IPS DF 4.7 (cell line): ENCODE measurements around the gene RFX3.

Experiments
- DNase-seq: peaks from one replicate; pipeline ENCODE4 v3.0.0-alpha.2; 2013; ENCODE audit warnings: low spot score; ENCODE audit errors: extremely low read depth

Gene RFX3

DNA sequence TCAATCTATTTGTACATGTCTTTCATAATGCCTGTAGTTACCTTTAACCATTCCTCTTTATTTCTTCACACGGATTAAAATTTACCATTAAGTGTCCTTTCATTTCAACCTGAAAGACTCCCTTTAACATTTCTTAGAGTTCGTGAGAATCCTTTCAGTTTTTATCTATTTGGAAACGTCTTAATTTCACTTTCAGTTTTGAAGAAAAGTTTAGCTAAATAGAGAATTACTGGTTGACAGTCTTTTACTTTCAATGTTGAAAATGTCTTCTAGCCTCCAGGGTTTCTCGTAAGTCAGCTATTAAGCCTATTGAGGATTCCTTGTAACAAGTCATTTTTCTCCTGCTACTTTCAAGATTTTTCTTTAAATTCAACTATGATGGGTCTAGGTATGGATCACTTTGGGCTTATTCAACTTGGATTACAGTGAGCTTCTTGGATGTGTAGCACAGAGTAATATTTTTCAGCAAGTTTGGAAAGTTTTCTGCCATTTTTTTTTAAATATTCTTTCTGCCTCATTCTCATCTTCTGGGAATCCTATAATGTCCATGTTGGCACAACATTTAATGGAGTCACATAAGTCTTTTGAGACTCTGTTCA is 48.5 kb downstream of the RFX3 start:
- DNase-seq, result no peak

DNA sequence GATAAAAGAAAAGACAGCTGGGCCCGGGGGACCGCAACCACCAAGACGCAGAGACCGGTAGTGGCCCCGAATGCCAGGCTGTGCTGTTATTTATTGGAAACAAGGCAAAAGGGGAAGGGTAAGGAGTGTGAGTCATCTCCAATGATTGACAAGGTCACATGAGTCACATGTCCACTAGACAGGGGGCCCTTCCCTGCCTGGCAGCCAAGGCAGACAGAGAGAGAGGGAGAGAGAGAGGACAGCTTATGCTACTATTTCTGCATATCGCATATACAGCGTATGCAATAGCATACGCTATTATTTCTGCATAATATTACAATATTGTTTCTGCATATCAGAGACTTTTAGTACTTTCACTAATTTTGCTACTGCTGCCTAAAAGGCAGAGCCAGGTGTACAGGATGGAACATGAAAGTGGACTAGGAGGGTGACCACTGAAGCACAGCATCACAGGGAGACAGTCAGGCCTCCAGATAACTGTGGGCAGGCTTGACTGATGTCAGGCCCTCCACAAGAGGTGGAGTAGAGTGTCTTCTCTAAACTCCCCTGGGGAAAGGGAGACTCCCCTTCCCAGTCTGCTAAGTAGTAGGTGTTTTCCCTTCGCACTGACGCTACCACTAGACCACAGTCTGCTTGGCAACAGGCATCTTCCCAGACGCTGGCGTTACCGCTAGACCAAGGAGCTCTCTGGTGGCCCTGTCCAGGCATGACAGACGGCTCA is 50.3 kb downstream of the RFX3 start:
- DNase-seq, result no peak

DNA sequence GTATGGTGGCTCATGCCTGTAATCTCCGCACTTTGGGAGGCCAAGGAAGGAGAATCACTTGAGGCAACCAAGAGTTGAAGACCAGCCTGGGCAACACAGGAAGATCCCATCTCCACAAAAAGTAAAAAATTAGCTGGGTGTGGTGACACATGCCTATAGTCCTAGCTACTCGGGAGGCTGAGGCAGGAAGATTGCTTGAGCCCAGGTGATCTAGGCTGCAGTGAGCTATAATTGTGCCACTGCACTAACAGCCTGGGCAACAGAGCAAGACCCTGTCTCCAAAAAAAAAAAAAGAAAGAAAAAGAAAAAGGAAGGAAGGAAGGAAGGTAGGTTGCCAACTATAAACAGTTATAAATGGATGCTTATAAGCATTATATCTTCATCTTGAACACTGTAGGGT is 51.0 kb downstream of the RFX3 start:
- DNase-seq, result no peak

DNA sequence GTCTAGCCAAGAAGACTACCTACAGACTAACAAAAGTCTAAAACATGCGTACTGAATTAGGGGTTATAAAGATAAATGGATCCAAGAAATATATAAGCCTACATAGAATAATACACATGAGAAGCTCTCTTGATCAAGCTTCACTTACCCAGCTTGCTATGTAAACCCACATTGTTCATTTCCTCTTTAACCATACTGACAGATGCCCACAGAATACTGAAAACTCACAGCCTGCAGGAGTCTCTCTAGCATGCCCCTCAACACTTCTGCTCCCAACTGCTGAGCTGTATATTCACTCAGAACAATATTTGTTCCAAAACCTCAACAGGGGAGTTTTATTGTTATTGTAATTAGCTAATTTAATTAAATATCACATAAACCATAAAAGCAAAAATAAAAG is 52.4 kb downstream of the RFX3 start:
- DNase-seq, result no peak

DNA sequence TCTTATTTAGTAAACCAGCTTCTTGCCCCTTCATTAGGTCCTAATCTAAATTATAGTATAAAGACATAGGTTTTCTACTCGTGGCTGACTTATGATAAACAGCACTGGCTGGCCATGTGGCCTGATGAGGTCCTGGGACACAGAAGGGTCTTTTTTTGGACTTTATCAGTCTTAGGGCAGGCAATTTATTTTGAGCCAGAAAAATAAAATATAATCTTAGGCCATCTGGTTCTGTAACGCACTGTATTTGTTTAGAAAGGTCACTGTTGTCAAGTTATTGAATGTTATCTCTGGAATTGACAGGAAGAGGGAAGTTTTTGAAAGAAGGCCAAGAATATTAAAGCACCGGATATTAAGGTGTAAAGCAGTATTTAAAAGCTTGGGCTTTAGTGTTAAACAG is 53.9 kb downstream of the RFX3 start:
- no peak for DNase-seq

DNA sequence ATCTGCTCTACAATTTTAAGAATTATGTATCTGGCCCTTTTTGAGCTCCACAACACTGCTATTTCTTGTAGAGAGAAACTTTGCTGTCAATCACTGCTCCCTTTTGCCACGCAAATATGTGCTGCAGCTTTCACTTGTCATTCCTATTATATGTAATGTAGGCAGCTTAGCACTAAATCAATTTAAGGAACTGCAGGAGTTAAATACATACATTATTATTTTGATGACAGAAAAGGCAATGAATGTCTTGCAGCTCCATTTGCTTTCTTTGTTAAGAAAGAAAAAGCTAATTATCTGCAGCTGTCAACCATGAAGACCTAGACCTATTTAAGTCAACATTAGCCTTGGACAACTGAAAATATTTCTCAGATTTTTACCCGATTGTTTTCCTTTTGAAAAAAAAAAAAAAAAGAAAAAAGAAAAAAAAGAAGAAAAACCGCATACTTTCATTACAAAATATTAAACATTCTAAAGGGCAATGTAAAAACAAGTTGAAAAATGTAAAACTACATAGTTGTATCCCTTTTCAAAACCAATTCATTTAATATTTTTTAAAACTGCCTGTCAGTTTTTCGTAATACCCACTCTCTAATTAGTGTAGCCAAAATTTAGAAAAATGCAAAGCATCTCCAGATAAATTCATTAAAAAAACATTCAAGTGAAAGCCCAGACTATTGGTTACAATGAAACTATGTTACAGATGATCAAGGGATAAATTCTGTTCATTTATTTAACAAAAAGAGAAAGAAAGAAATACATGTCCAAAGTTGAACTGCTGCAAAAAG is 57.2 kb downstream of the RFX3 start:
- no peak for DNase-seq

DNA sequence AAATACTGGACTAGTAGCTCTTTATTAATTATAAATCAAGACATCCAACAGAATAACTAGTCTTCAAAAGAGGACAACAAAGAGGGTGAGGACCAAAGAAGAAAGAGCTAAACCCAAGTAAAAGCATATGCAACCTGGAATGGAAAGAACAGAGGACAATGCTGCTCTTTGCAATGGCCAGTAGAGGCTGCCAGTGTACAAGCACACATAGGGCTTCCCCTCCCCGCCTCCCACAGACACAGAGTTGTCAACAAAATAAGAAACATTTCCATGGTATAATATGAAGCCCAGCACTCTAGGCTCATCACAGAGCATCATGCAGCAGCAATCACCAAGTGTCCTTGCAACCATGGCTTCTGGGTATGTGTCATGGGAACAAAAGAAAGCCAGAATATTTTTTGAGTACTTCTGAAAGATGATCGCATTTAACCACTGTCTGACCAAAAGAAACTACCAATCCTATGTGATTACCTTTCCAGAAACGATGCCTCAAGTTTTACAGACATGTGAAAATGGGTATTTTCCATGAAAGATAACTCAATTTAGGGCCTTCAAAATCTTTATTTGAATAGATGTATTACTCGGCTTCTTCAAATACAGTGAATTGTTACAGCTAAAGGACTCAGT is 58.1 kb downstream of the RFX3 start:
- DNase-seq, result no peak

DNA sequence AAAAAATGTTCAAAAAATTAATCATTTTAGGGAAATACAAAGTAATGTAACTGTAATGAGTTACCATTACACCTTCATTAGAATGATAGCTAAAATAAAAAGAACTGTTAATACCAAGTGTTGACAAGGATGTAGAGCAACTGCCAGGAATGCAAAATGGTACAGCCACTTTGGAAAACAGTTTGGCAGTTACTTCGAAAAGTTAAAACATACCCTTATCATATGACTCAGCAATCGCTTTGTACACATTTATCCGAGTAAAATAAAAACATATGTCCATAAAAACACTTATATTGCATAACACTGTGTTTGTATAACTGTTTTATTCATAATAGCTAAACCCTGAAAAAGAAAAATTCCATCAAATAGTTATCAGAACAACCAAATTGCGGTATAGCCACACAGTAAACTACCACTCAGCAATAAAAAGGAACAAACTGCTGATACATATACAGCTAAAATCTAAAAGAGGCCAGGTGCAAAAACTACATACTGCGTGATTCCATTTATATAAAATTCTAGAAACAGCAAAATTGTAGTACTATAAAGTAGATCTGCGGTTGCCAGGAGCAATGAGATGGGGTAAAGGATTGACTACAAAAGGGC is 61.7 kb downstream of the RFX3 start:
- DNase-seq, result no peak

DNA sequence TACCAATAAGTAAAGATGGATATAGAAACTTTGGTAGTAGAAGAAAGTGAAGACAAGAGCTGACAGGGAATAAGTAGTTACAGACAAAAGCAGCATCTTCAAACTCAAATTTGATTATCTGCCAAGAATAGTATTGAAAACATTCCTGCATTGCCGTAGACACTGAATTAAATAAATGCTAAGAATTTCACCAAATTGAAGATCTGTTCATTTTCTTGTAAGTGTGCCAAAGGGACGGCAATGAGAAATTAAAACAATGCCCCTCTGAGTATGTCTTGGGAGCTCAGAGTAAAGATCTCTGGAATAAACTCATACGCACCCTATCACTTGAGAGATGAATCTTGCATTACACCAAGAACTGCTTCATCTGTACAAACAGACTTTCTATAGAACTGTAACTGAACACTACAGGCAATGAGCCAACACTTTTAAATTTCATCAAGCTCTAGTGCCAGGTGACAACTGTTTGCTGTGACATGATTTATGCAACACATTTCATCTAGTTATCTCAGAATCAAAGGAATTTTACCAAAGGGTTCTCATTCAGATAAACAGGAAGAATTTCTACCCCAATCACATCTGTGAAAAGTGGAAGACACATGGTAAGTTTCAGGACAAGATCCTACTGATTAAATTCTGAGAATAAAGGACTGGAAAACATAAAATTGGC is 66.9 kb downstream of the RFX3 start:
- DNase-seq, result no peak

DNA sequence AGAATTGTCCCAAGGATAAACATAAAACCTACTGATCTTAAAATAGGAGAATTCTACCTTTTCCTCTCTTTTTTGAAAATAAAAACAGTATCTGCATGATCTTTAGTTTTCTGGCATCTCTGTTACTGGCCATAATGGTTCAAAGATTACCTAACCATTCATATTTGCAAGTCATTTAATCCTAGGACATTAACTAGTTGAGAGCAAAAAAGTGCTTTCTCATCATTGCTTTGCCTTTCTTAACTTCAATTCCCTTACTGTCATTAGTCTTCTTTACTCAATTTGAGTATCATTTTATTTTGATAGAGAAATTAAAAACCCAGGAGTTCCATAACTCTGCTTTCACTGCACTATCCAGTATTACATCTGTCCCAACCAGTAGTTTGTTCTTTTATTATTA is 68.6 kb downstream of the RFX3 start:
- DNase-seq, result no peak

DNA sequence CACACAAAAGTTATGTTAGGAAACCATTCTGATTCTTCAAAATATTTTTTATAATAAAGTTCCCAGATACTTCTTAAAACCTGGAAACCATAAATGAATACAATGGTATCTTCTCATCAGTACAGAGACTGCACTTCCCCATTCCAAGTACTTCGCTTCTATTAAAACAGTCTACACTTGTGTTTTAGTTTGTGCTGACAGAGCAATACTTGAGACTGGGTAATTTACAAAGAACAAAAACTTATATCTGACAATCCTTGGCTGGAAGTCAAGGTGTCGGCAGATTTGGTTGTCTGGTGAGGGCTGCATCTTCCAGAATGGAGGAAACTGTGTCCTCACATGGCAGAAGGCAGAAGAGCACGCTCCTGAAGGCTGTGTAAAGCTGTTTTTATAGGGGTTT is 70.1 kb downstream of the RFX3 start:
- no peak for DNase-seq

DNA sequence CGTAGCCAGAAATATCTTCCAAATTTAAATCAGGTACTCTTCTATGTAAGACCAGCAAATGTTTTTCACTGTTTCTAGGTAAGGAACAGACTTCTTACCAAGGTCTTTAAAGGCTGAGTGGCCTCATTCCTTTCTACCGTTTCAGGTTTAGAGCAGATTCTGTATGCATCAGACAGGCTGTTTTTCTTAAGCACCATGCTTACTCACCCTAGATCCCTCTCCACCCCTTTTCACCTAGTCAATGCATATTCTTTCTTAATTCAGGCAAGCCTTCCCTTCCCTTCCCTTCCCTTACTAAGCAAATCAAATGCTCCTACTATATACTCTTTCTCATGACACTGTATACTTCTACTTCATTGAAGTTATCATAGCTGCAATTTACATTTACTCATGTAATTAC is 70.7 kb downstream of the RFX3 start:
- DNase-seq, result no peak

DNA sequence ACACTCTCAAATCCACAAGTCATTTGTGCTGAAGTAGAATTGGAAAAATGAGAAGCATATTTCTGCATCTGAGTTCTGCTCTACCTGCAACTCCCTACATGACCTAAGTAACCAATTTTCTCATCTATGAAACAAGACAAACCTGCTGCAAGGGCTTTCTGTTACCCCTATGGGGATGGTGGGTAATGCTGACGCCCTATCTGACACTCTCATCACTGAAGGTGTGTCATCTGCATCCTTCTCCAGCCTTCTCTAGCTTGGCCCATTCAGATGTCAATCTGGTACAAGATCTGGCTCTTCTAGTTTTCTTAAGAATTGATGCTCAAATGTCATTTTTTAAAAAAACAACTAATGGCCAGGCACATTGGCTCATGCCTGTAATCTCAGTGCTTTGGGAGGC is 73.8 kb downstream of the RFX3 start:
- no peak for DNase-seq

DNA sequence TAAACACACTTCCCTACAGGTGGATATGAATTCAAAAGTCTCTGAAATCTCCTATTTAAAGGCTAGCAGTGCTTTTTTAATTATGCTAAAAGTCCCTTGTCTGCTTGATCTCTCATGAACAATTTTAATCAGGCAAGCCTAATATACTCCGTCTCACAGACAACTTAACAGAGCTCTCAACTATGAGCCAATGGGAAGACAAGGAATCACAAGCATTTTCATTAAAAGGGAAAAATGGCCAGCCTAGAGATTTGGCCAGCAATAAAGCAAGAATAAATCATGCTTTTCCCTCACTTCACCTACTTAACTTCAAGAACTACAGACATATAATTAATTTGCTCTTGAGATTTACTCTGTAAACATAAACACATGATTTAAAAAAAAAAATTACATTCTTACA is 78.0 kb downstream of the RFX3 start:
- no peak for DNase-seq

DNA sequence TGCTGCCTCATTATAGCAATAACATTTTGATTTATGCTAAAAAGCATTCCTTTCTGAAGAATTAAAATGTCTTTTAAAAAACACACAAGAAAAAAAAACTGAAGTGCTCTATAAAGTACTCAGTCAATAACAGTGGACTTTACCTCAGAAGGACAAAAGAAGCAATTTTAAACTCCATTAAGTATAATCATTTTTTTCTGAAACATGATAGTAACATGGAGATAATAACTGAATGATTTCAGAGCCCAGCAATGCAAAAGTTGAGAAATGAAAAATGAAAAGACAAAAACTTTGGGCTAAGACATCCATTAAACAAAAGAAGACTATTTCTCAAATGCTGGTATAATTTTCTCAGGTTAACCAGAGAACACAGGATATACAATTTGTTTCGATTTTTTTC is 78.7 kb downstream of the RFX3 start:
- no peak for DNase-seq

DNA sequence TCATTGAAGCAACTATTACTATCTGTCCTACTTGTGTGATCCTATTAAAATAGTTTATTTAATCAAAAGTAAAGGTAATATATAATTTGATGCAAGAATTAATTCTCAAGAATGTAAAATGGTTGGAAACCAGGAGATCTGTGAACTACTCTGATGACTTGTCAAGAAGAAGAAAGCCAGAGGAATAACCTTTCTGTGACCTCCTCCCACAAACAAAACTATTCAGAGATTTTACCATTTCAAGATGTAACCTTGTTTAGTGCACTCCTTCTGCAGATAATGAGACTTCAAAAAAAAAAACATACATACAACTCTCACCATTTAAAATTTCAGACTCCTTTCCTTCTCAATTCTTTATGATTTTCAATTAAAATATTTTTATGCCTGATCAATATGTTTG is 79.5 kb downstream of the RFX3 start:
- no peak for DNase-seq

DNA sequence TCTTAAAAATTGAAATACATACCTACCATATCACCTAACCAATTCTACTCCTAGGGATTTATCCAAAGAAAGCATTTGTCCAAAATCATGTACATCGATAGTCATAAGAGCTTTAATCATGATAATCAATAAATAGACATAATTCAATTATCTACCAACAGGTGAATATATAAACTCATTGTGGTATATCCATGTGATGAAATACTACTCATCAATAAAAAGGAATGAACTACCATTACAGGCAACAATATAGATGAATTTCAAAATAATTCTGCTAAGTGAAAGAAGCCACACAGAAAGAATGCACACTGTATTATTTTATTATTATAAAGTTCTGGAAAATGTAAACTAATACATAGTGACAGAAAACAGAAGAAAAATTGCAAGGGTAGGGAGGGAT is 81.8 kb downstream of the RFX3 start:
- DNase-seq, result no peak

DNA sequence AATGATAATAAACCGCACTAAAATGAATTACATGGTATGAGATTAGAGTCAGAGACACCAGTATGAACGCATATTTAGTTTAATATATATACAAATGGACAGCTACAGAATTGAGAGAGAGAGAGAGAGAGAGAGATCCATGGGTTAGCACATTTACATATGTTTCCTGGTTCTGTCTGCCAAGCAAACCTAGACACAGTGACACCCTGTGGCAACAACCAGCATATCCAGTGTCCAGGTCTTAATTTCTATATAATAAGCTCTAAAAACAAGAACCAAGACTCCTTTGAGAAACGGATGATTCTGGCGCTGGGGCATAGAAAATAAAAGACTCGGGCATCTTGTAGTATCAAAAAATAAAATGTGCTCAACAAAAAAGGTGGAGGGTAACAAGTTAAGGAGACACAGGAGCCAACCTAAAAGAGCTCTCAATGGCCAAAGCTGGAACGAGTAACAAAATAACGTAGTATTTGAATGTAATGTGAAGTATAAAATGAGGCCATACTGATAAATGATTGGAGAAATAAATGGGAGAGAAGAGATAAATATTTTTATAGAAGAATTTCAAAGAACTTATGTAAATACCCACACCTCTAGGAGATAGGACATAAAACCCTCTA is 84.5 kb downstream of the RFX3 start:
- DNase-seq, result peak; percentile 14

DNA sequence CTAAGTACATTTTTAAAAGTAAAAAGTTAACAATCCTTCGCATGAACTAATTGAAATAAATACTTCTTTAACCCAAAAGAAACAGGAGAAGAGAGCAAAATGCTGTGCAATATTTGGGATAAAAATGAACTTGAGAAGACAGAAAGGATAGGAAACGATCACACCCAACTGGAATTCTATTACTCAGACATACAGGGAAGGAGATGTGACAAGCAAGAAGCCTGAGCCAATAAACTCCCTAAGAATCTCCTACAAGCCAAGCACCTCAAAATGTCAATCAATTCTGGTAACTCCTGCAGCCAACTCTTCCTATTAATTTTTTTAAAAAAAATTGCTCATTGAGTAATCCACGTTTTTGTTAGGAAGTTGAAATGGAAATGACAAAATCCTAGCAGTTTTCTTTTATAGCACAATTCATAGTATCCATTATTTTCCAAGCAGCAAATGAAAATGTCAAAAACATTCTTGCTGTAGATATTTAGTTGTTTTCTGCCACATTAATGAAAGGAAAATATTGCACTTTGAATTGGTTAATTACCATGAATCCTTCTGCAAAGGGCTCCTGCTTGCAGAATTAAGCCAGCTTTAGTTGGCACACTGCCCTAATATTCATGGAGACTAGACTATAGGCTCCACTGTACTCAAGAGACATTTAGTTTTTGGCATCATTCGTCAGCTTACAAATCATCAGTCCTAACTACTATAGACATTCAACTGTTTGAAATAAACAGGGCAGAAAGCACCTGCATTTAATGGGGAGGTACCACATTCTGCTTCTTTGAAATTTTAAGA is 89.0 kb downstream of the RFX3 start:
- no peak for DNase-seq

DNA sequence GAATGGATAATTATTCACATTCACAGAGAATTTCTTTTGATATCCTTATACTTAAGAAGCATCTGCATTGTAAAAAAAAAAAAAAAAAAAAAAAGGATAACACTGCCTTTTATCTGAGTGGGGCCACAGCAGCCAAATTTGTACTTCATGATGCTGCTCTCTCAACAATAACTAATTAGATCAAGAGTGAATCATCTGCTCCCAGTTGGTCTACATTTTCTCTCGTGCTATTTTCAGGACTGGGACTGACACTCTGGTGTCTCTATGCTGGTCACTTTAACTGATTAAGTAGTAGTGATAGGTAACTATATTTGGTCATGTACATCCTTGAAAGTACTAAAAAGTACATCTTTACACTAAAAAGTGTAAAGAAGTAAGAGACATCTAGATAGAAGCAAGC is 90.1 kb downstream of the RFX3 start:
- no peak for DNase-seq
